Stimulated activated CD4-positive, alpha-beta T cell treated with anti-CD3 and anti-CD28 coated beads, Interleukin-4, amount 100 ng/mL, for 48 hours (primary cell): ENCODE data around the gene TUBGCP6.
"Not testable (repeated sequence)": the region's sequence is repeated elsewhere in the genome, so short reads cannot be mapped to it uniquely, and the experiment has no call there.

ENCODE experiments used
- DNase-seq, 2 donors: peaks; one replicate each; pipeline ENCODE4 v3.0.0-alpha.2; 2020; ENCODE audit warnings: low read depth in 2 of 2

Gene TUBGCP6

GRCh38 chr22:50210378-50211139 is 34.3 kb downstream of the TUBGCP6 start:
- no peak for DNase-seq

- peak; percentile 55 to 65 for DNase-seq
Observed at GRCh38 chr22:50209893-50210292, 34.9 kb downstream of the TUBGCP6 start.

GRCh38 chr22:50208939-50209892 is 35.6 kb downstream of the TUBGCP6 start:
- DNase-seq = no peak

GRCh38 chr22:50208430-50208938 is 36.3 kb downstream of the TUBGCP6 start:
- DNase-seq = no peak

GRCh38 chr22:50207383-50208140 is 37.3 kb downstream of the TUBGCP6 start:
- no peak for DNase-seq

GRCh38 chr22:50206599-50206998 is 38.2 kb downstream of the TUBGCP6 start:
- no peak for DNase-seq

GRCh38 chr22:50205781-50206569 is 38.8 kb downstream of the TUBGCP6 start:
- no peak for DNase-seq

- not testable (repeated sequence) for DNase-seq
Observed at GRCh38 chr22:50204998-50205397, 39.8 kb downstream of the TUBGCP6 start.

GRCh38 chr22:50204571-50204970 is 40.3 kb downstream of the TUBGCP6 start:
- DNase-seq = no peak

GRCh38 chr22:50203288-50203687 is 41.5 kb downstream of the TUBGCP6 start:
- DNase-seq = no peak

- no peak for DNase-seq
Observed at GRCh38 chr22:50202130-50202666, 42.6 kb downstream of the TUBGCP6 start.

GRCh38 chr22:50201191-50202129 is 43.4 kb downstream of the TUBGCP6 start:
- no peak for DNase-seq

- peak; percentile 87 to 93 for DNase-seq
Observed at GRCh38 chr22:50200461-50201190, 44.2 kb downstream of the TUBGCP6 start, which contains the start of gene SELENOO. Gene SELENOO (plus strand): TSS chr22:50201011. CDS start chr22:50201037, 26 bp downstream.

- no peak for DNase-seq
Observed at GRCh38 chr22:50199829-50200460, 44.9 kb downstream of the TUBGCP6 start.

- no peak for DNase-seq
Observed at GRCh38 chr22:50199251-50199721, 45.5 kb downstream of the TUBGCP6 start.

- DNase-seq = no peak
Observed at GRCh38 chr22:50198624-50199017, 46.2 kb downstream of the TUBGCP6 start.

- DNase-seq = no peak
Observed at GRCh38 chr22:50197856-50198623, 46.8 kb downstream of the TUBGCP6 start.
